Uterus (tissue), 4 donors: ENCODE data around the gene NEUROG2. TPM values are rescaled to one million over a fixed set of nuclear protein-coding genes. Genes with fewer than 3 reads are reported as not detected.
A peak's percentile ranks its signal among the peaks of the same experiment; 100 is the strongest.

ENCODE experiments used
- DNase-seq, 2 donors: peaks; one replicate each; pipeline ENCODE4 v3.0.0-alpha.2; 2019 to 2020
- H3K27ac ChIP-seq, 2 donors: fragments of 200-600 bp; sonication (generic); 1 replicate in 1 of 2; 2 replicates in 1 of 2; pipeline ENCODE4 v1.5.1; 2016 to 2018
- H3K27me3 ChIP-seq, 2 donors: fragments of 200-600 bp; sonication (generic); one replicate each; pipeline ENCODE4 v1.5.1; 2018 to 2019; ENCODE audit warnings: control low read depth in 1 of 2
- H3K36me3 ChIP-seq, 2 donors: fragments of 200-600 bp; sonication (generic); one replicate each; pipeline ENCODE4 v1.5.1; 2019; ENCODE audit warnings: control low read depth in 1 of 2
- H3K4me1 ChIP-seq, 2 donors: fragments of 200-600 bp; sonication (generic); one replicate each; pipeline ENCODE4 v1.5.1; 2018 to 2019; ENCODE audit warnings: control low read depth in 1 of 2
- H3K4me3 ChIP-seq, 2 donors: fragments of 200-600 bp; sonication (generic); 1 replicate in 1 of 2; 2 replicates in 1 of 2; pipeline ENCODE4 v1.5.1; 2018 to 2019; ENCODE audit warnings: mild to moderate bottlenecking in 1 of 2
- H3K9me3 ChIP-seq, 2 donors: fragments of 200-600 bp; sonication (generic); one replicate each; pipeline ENCODE4 v1.5.1; 2019; ENCODE audit warnings: control low read depth in 1 of 2
- CTCF ChIP-seq, 4 experiments: fragments of 200-600 bp in 2 of 4; fragments of 450-650 bp in 2 of 4; sonication (generic) in 2 of 4; IDR thresholded peaks; one replicate each; pipeline ENCODE4 v1.5.1; 2016 to 2019; ENCODE audit warnings: antibody characterized with exemption in 4 of 4, mild to moderate bottlenecking in 2 of 4, moderate library complexity in 1 of 4
- POLR2A ChIP-seq, 2 donors: fragments of 450-650 bp; IDR thresholded peaks; one replicate each; pipeline ENCODE4 v1.6.1; 2016; ENCODE audit warnings: antibody characterized with exemption in 2 of 2, mild to moderate bottlenecking in 1 of 2, moderate library complexity in 1 of 2
- intact Hi-C: fragments of 100-400 bp; cut with DNase I; formaldehyde crosslinking; loops from one replicate; pipeline ENCODE4 v1.15.1; 2023; ENCODE audit warnings: low total_unique reads
- total RNA-seq, 4 donors: library from RNA; depleted of rRNA in 3 of 4; stranded (reverse); fragments of >200 nt in 3 of 4; gene quantifications; one replicate each; pipeline versions ENCODE4 v1.1.0 to v1.2.4, GENCODE V29; 2014 to 2023
- donor health status: DM: yes; HTN: yes; CAD: no.

Gene NEUROG2
- total RNA-seq, 4 donors from 2014 or later = not detected

DNA sequence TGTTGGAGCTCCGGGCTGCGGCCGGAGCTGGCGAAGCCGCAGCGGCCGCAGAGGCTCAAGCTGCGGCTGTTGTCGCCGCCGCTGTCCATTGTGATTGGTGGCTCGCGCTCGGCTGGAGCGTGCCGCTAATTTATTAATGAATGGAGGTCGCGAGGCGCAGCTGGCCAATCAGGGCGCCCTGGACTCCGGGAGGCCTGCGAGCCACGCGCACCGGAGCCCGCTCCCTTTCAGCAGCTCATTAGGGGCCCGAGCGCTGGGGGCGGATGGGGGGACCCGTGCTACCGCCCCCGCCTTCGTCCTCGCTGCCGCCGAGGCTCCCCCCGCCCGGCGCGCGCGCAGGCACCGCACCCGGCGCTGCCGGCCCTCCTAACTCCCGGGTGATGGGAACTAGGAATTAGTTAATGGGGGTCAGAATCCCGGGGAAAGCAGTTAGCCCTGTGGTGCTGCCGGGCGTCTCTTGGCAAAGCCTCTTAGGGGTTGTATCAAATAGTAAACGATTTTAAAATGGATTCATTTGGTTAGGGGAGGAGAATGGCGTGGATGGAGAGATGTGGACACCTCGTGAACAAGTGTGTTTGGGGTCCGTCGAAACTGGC is 589 bp upstream of the NEUROG2 start:
- Histone ChIP-seq H3K27me3 (peaks cover 4 to 82% of the 10 kb centered on the region in 2 donors), H3K9me3 (no peaks in the 10 kb centered on the region), H3K4me1 (peaks cover 0 to 7% of the 10 kb centered on the region in 2 donors), H3K27ac (no peak overlapping the region), H3K36me3 (no peaks in the 10 kb centered on the region), H3K4me3 (peak overlapping the region in 1 of 2 donors; percentile 39)
- DNase-seq = no peak
- intact Hi-C loops = no loop called here
- no peak for TF ChIP-seq POLR2A (IDR thresholded peaks at IDR 0.05)

DNA sequence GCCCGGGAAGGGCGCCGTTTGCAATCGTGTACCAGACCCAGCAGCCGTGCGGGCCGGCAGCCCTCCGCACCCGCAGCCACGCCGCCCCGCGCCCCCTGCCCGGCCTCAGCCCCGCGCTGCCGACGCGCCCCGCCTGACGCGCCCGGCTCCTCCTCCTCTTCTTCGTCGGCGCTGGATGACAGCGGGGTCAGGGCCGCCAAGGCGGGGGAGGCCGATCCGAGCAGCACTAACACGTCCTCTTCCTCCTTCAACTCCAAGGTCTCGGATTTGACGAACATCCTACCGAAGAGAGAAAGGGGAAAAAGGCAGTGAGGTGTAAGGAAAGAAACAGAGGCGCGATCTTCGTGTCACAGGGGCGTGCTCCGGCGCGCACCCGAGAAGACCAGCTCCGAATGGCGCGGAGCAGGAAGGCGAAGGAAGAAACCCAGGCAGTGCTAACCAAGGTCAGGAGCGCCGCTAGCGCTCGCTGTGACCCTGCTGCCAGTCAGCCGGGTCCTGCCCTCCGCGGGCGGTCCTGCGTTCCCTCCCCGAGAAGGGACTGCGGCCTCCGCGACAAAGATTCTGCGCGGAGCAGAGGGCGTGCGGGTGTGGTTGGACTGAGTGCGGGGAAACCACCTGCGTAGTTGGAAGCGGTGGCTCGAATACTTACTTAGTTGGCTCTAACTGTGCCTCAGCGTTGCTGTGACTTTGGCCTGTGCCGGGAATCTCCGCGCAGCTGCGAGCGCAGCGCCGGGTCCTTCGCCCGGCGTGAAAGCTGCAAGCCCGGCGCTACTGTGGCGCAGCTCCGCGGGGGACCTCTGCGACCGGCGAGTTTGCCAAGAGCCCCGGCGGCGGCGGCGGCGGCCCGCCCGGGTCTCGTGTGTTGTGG is 548 bp downstream of the NEUROG2 start:
- peaks cover 4 to 82% of the 10 kb centered on the region in 2 donors for H3K27me3 ChIP-seq
- no peaks in the 10 kb centered on the region for H3K36me3 ChIP-seq
- H3K4me1 ChIP-seq = peaks cover 0 to 14% of the 10 kb centered on the region in 2 donors
- peak overlapping the region; percentile 25 to 39 for H3K4me3 ChIP-seq
- H3K9me3 ChIP-seq = no peaks in the 10 kb centered on the region
- no peak for DNase-seq
- intact Hi-C loops = no loop called here
- H3K27ac ChIP-seq = no peak overlapping the region
- no peak for TF ChIP-seq CTCF (IDR thresholded peaks at IDR 0.05)
- no peak for TF ChIP-seq POLR2A (IDR thresholded peaks at IDR 0.05)

DNA sequence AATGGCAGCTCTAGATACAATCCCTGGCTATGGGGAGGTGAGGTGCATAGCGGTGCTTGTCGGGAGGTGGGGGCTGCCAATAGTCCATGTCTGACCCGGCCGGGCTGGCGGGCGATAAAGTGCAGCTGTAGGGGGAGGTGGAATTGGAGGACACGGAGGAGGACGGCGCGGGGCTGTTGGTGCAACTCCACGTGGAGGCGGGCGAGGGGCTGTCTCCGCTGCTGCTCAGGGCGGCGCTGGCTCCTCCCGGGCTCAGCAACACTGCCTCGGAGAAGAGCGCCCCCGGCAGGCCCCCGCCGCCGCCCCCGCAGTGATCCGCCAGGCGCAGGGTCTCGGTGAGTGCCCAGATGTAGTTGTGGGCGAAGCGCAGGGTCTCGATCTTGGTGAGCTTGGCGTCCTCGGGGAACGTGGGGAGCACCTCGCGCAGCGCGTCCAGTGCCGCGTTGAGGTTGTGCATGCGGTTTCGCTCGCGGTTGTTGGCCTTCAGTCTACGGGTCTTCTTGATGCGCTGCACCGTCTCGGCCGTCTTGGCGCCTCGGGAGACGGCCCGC is 1.3 kb downstream of the NEUROG2 start:
- Histone ChIP-seq H3K27me3 (peaks cover 4 to 78% of the 10 kb centered on the region in 2 donors), H3K4me1 (peaks cover 0 to 14% of the 10 kb centered on the region in 2 donors), H3K36me3 (no peaks in the 10 kb centered on the region), H3K27ac (no peak overlapping the region), H3K4me3 (peak overlapping the region; percentile 25 to 39), H3K9me3 (no peaks in the 10 kb centered on the region)
- intact Hi-C loops = no loop called here
- no peak for TF ChIP-seq CTCF (IDR thresholded peaks at IDR 0.05)
- DNase-seq = no peak

GRCh38 chr4:112513971-112514646 is 1.9 kb downstream of the NEUROG2 start:
- no peaks in the 10 kb centered on the region for H3K36me3 ChIP-seq
- no peak overlapping the region for H3K27ac ChIP-seq
- intact Hi-C loops = no loop called here
- DNase-seq = no peak
- H3K4me1 ChIP-seq = peaks cover 0 to 14% of the 10 kb centered on the region in 2 donors
- H3K27me3 ChIP-seq = peaks cover 4 to 75% of the 10 kb centered on the region in 2 donors
- TF ChIP-seq POLR2A (IDR thresholded peaks at IDR 0.05) (no peak), CTCF (IDR thresholded peaks at IDR 0.05) (no peak)
- peak overlapping the region in 1 of 2 donors; percentile 39 for H3K4me3 ChIP-seq
- no peaks in the 10 kb centered on the region for H3K9me3 ChIP-seq

DNA sequence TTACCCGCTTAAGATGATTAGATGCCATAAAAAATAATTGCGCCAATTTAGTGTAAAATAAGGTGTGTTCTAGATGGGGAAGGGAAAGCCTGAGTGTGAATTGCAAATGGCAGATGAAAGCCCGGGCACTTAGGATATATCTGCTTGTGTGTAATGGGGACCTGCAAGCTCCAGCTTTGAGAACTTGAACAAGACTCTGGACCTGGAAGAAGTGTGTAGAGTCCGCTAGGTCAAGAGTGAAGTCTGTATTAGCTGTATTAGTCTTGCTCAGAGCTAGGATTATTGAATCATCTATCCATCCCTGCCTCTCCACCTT is 4.2 kb downstream of the NEUROG2 start:
- H3K27me3 ChIP-seq = peaks cover 4 to 62% of the 10 kb centered on the region in 2 donors
- TF ChIP-seq POLR2A (IDR thresholded peaks at IDR 0.05) (no peak), CTCF (IDR thresholded peaks at IDR 0.05) (no peak)
- H3K36me3 ChIP-seq = no peaks in the 10 kb centered on the region
- no peak overlapping the region for H3K27ac ChIP-seq
- no peak for DNase-seq
- peaks cover 0 to 12% of the 10 kb centered on the region in 2 donors for H3K4me1 ChIP-seq
- H3K9me3 ChIP-seq = no peaks in the 10 kb centered on the region
- intact Hi-C loops = no loop called here
- no peak overlapping the region for H3K4me3 ChIP-seq
